KG1 (cell line): ENCODE measurements around the gene NLGN1.

ENCODE experiments used
- DNase-seq: peaks from one replicate; lab custom pipeline; 2025; lab: John Stamatoyannopoulos, UW

The NLGN1 gene

DNA sequence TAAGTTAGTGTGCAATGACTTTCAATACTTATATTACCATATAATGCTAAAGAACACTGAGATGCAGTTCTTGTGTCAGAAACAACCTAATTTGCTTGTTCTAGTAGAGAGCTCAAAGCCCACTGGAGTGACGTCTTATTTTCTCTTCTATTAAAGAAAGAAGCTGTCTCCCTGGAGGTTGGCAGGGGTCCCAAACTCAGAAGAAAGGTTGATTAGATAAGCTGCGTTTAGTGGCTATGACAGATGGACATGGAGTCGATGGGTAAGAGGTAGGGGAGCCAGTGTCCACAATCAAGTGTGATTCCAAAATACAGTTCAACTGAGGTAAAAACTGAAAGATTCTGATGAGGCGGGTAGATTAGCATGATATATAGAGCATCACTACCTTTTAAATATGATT lies 363.6 kb downstream of the NLGN1 start:
- DNase-seq, result no peak

DNA sequence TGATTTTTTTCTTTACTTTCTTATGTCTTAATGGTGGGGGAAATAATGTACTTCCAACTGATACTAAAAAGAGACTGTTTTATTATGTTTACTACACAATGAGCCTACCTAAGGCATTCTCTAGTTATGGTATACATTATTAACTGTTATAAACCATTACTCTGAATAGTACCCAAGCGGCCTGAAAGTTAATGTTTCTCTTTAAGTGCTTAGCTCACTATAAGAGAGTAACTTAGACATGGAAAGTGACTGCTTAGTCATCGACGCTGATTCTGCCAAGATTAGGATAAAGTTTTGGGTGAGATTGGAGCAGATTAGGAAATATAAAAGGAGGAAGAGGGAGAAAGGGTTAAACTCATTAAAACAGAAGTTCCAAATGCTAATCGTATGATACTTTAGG lies 365.0 kb downstream of the NLGN1 start:
- no peak for DNase-seq

DNA sequence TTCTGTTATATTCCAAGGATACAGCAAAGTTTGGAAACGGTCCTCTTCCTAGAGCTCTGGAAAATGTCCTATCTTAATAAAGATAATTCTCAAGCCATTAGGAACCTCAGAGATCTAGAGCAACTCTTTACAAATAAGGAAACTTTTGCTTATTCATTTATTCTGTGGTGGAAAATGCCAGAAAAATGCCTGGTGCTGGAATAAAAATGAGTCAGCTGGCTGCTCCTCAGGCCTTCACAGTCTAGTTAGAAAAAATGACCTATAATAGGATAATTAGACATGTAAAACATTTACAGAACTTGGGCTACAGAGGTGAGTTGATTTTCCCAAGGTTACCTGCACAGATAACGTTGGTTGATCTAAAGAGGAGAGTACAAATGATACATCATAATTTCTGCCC lies 372.5 kb downstream of the NLGN1 start:
- DNase-seq, result no peak

DNA sequence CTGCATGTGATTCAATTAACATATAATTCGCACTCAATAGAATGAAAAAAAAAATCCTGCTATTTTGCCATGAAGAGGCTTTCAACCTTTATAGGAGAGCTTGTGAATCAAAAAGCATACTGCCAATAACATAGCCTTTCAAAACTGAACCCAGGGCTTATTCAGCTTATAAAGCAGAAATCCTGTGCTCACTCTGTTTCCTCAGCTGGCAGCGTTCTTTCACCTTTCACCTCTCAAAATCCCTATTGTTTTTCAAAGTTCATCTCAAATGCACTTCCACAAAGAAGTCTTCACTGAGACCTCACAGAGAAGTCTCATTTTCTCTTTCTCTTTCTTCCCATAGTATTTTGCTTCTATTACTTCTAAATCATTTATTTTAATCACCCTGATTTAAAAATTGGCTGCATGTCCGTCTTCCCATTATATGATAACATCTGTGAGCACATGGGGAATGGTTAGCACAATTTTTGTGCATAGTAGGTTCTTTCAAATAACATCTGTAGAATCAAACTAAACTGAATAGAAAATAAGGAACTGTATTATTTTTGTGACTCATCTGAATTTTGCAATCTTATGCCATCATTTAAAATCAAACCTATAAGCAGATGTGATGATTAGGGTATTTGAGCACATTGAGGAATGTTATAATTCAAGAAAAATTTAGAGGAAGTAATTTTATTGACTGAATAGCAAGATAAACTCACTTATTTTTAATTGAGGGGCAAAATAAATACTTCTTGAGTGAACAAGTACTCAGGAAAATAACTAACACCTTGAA lies 373.4 kb downstream of the NLGN1 start:
- DNase-seq, result no peak

DNA sequence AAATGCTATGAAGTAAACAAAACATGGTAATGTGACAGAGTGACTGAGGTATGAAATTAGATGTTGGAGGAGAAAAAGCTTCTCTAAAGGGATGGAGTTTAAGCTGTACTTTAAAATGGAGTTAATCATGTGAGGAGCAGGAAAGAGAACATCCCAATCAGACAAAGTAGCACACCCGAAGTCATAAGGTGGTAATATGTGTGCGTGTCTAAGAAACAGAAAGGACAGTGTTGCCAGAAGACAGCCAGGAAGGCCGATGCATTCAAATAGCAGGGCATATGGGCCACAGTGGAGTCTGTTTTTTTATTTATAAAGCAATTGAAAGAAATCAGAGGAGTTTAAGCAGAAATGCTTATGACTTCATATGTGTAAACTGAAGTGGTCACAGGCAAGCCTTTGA lies 376.3 kb downstream of the NLGN1 start:
- DNase-seq, result no peak

DNA sequence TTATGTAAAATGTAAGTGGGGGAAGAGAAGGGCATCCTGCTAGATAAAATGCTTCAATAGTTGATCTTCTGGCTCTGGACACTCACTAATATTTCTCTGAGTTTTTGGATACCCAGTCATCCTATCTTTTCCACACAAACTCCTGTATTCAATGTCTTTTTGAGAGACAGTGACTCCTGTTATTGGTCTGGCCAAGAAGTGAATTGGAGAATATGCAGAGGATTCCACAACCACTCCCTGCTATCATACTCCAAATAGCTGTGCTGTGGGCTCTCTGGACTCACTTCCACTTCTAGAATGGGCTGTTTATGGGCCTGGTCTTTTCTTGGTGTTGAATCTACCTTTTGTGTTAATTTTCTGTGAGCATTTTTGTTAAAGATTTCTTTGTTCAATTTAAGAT lies 376.8 kb downstream of the NLGN1 start:
- no peak for DNase-seq

DNA sequence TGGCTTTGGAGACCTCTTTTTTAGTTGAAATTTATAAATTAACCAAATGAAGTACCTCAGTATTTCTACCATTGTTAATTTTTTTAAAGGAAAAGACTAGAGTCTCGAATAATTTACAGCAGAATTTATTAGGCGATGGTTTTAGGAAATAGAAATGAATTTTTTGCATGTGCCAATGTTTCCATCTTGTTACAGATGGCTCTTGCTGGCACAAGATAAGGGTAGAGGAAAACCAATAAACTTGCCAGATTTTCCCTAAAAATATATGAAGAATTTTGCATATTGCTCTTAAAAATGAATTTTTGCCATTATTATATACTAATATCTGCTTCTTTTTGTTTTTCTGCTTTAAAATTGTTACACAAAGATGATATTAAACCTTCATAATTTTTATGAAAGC lies 380.7 kb downstream of the NLGN1 start:
- DNase-seq, result no peak

DNA sequence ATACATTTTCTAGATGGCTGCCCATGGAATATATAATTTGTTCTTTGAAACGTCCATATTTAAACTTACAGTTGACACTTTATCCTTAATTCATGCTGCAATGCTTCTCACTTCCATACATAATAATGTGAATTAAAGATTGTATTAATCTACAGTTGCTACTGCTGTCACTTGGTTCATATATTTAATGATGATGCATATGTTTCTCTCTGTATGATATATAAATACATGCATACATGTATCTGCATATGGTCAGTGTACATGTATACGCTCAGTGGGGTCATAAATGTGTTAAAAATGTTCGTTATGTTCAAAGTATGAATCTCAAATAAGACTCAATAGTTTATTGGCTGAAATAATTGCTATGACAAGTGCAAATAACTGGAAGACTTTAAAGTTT lies 382.5 kb downstream of the NLGN1 start:
- no peak for DNase-seq

DNA sequence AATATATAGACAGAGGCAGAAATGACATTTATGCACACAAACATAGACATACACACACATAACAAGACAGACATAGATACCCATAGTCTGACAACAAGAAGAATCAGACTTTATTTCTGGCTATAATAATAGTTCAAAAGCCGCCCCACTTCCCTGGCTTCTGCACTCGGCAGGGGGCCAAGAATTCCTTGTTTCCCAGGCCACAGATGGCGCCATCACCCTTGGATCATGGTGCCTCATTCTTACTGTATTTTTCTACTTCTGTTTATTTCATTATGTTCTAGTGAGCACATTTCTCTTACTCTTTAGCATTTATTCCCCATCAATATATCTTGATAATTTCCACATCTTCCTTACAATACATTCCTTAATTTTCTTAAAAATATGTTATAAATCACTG lies 387.5 kb downstream of the NLGN1 start:
- DNase-seq, result no peak

DNA sequence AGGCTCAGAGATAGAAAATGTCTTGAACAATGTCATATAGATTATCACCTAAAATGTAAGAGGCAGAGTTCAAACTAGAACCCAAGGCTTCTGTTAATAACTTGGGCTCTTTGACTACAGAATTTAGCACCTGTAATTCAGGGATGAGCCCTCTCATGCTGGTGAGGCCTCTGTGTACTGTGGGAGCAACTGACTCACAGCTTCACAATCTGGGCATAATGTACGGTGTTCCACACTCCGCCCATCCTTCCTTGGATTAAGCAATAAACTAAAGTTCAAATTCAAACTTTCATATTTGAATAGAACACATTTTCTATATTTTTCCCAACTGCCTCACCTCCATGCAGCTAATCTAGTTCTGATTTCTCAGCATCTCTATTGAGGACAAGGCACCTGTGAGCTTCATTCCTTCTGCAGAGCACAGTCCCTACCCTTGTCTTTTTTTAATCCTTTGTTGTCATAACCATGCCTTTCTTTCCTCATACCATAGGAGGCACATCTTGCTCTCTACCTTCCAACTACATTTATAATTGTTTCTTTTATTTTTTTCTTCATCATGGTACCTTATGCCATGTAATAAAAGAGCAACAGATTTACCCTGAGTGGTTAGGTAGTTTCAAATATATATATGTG lies 392.1 kb downstream of the NLGN1 start:
- DNase-seq, result no peak

DNA sequence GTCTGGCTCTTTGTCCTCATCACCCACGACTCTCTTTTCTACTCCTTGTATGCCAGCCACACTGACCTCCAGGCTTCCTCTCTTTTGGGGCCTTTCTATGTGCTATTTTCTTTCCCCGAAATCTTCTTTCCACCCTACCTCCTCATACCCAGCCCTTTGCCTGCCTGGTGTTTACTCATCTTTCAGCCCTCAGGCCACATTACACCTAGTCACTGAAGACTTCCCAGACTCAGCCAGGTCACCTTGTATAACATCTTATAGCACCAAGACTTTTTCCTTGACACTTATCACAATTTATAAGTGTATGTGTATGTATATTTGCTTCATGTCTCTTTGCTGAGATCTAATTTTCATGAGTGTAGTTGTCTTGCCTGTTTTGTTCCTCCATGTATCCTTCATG lies 396.4 kb downstream of the NLGN1 start:
- no peak for DNase-seq

DNA sequence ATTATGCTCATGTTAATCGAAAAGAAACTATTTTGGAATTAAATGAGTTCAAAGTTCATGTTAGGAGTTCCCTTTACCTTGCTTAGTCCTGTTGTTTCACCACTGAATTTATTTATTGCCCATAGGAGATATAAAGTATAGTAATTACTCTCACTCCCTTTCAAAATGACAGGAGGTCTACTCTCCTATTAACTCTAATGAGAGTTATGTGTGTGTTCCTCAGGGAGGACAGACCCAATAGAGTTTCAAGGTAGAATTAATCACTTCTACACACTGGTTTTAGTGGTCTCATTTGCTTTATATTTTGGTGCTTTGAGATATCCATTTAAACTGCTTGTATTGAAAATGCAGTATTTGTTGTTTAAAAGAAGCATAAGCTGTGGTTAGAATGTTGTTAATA lies 398.9 kb downstream of the NLGN1 start:
- no peak for DNase-seq

DNA sequence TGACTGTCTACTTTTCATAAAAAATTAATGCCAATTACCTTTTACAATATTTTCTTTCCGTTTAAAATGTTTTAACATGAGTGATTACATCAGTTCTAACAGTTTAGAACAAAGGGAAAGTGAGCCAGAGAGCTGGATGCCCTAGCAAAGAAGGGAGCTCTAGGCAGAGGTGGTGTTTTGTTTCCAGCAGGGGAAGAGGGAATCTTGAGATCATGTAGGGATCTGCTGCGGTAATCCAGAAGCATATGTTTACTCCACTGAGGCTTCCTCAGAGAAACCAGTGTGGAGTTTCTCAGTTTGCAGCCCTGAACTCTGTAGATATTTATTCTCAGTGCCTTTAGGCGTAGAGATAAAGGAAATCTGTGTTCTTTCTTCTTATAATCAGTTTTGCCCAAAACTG lies 399.3 kb downstream of the NLGN1 start:
- no peak for DNase-seq

DNA sequence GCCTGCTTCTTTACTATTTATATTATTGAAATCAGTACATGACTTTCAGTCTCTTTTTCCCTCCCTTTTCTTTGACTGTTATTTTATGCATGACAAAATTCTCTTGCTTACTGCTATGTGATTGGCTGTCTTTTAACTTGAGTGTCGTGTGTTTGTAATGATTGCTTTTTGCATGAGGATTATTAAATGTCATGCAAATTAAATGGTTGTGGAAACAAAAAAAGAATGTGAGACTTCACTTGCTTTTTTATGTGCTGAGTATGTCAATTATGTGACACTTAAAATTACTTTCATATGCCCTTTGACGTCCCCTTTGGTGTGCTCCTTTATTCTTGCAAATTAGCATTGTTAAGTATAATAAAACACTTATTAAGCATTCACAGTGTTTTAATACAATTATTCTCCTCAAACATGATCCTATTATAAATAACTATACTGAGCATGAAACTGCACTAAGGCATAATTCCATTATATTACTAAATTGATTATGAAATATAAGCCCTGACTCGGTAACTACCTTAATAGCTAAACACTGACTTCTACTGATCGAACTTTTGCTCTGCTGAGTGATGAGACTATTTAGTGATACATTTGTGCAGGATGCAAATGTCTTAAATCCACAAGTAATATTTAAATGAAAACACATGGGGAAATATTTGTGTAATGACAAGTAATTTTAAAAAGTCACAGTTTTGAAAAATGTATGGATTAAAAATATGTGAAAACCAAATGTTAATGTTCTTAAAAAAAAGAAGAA lies 401.7 kb downstream of the NLGN1 start:
- no peak for DNase-seq

DNA sequence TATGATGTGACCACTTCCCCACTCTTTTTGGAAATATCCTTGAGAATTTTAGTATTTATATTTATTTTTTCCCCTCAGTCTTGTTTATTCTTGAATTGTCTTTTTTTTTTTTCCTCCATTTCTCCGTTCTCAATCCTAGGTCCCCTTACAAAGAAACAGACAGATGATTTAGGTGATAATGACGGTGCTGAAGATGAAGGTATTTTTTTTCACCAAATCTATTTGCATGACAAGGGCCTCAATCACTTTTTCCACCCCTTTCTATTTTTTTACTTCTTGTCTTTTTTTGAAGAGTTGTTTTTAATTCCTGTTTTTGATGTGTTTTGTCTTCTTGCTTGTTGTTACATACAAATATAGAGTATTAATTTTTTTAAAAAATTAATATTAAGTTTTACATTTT lies 402.6 kb downstream of the NLGN1 start:
- no peak for DNase-seq

DNA sequence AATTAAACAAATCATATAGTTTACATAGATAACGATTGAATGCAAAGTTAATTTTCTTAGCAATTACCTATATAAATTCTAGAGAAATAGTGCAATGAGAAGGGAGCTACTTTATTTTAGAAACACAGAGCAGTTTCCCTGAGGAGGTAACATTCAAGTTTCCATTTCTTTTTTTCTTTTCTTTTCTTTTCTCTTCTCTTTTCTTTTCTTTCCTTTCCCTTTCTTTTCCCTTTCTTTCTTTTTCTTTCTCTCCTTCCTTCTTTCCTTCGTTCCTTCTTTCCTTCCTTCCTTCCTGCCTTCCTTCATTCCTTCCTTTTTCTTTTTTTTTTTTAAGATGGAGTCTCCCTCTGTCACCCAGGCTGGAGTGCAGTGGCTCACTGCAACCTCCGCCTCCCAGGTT lies 417.3 kb downstream of the NLGN1 start:
- DNase-seq, result no peak

DNA sequence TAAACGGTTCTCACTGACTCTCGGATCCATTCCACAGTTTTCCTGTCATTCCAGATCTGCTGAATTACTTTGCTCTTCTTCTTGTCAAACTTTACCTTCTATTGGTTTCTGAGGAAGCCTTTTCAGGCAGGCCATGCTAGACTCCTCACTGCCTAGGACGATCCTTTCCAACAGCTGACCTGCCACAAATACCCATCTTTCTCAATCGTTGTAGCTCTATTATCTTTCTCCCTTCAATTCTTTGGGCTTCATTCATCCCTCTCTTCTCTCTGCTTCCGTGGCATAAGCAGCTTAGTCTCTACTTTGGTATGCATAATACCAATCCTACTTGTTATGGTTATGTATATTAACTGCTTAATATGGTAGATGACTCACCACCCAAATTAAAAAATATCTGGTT lies 421.8 kb downstream of the NLGN1 start:
- DNase-seq, result no peak

DNA sequence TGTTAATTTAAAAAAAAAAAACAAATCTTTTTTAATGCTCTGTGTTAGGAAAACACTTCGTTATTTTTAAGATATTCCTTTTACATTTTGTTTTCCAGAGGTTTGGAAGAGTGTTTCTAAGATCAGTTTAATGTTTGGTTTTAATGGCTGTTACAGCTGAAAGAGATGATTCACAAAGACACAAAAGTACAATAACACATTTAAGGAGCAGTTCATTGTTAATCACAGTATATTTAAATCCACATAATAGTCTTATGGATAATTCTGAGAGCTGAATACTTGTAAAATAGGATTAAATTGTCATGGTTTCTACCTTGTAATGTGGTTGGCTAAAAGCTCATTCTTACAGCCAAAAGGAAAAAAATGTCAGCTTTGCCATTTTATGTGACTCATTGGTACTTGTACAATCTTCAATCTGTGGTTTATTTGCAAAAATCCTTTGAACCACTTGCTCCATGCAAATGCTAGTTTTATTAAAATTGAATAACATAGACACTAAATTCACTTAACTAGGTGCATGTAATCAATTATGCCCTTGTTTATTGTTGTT lies 426.4 kb downstream of the NLGN1 start:
- no peak for DNase-seq

DNA sequence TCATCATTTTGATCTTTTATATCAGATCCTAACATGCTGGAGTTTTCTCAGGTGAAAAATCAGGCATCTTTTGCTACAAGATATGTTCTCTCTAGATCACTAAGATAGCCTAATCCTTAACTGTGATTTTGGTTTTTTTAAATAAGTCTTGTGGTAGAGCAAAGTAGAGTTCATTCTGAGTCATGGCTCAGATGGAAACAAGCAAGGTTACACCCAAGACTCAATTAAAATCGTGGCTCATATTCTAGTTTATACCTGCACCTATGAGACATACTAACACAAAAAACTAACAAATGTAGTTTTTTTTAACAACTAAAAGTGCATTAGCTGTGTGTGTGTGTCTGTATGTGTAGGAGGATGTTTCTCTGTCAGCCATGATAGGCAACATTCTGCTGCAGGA lies 428.2 kb downstream of the NLGN1 start:
- DNase-seq, result no peak

DNA sequence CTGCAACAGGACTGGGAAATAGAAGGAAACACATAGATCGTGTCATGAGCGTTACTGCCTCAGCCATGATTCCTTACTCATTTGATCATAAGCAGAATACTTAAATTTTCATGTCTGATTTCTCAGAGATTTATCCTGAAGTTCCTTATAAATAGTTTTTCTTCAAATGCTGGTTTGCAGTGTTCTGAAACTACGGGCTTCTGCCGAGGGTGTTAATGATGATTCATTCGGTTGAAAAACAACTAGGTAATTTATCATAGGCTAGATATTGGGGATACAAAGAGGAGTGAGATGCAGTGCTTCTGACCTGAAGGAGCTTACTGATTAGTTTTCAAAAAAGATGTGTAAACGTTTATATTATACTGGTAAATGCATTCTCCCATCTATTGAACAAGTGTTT lies 428.9 kb downstream of the NLGN1 start:
- no peak for DNase-seq

DNA sequence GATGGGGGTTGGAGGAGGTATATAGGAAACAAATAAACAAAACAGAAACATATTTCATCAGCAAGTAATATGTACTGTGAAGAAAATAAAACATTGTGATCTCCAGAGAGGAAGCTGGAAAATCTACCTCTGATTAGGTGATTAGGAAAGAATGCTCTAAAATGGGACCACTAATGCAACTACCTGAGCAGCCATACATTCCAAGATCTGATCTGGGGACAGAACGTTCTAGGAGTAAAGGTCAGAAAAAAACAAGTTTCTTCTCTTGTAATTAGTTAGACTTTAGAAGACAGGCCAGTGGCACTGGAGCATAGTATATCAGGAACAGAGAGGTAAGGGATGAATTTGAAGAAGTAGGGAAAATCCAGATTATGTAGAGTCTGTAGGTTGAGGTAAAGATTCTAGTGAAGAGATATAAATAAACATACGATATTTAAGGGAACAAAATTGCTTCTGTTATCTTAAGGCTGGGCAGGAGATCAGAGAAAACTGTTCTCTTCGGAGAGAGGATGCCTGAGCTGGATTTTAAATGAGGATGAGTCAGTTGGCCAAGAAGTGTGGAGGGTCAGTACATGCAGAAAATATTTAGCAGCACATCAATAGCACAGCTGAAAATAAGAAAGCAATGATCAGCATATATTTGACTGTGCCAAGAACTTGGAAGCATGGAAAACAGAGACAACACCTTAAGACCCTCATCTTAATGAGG lies 429.5 kb downstream of the NLGN1 start:
- DNase-seq, result no peak

DNA sequence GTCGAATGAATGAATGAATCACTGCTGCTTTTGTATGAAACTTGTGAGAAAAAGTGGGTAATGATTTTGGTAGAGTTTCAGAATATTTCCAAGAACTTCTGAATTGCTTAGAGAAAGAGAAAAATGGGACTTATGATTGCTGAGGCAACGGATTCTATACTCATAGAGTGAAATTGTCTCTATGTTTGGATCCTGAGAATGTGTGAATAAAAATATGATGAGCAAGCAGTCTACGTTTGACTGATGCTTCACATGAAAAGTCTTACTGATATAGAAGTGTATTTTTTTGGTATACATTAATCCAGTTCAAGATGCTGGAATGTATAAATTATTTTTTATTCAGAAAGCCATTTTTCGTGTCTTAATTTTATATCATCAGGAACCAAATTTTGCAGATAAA lies 441.1 kb downstream of the NLGN1 start:
- no peak for DNase-seq
